GM12878 (cell line): ENCODE measurements around the gene IQUB. TPM values are rescaled to one million over a fixed set of nuclear protein-coding genes. Genes with fewer than 3 reads are reported as not detected.

Experiments used
- ATAC-seq: fragments of 200-7000 bp; cut with Tn5 transposase; 3 replicates; pipeline ENCODE4 v1.9.1; 2020; ENCODE audit warnings: mild to moderate bottlenecking, moderate library complexity
- BruUV-seq: library from RNA; stranded (reverse); fragments of 400-500 nt; replicated peaks from 2 replicates; lab custom pipeline; 2021; lab: Mats Ljungman, UMichigan
- CTCF ChIA-PET: fragments of 300-600 bp; sonication (Branson Sonifier 250); formaldehyde crosslinking; extraction: SDS; loops from one replicate; lab custom pipeline; 2021; ENCODE audit warnings: inconsistent platforms; lab: Yijun Ruan, JAX
- POLR2A ChIA-PET: fragments of 350-600 bp; formaldehyde crosslinking; extraction: SDS; loops from one replicate; lab custom pipeline; 2021; ENCODE audit warnings: inconsistent platforms; lab: Charles Lee
- RAD21 ChIA-PET: fragments of 300-600 bp; sonication (Branson Sonifier 250); formaldehyde crosslinking; loops from one replicate; lab custom pipeline; 2023; ENCODE audit warnings: antibody characterized with exemption; ENCODE audit not compliant: unreplicated experiment; lab: Charles Lee
- SMC1A ChIA-PET: fragments of 300-600 bp; sonication (Branson Sonifier 250); formaldehyde crosslinking; loops from one replicate; lab custom pipeline; 2023; ENCODE audit not compliant: unreplicated experiment, uncharacterized antibody; lab: Charles Lee
- DNase-seq: peaks from one replicate; pipeline ENCODE4 v3.0.0-alpha.2; 2011; ENCODE audit warnings: low read depth, low spot score
- FAIRE-seq: peaks from 3 replicates; lab custom pipeline; 2011; peaks lifted over from hg19 to GRCh38; lab: Jason Lieb, UNC
- H2AFZ ChIP-seq: 2 replicates; pipeline ENCODE4 v1.6.0; 2011; ENCODE audit warnings: low read depth, low read length, control low read depth; ENCODE audit not compliant: control insufficient read depth
- H3K27ac ChIP-seq: 2 replicates; pipeline ENCODE4 v1.5.1; 2011; ENCODE audit warnings: control low read depth; ENCODE audit not compliant: control insufficient read depth, insufficient read depth
- H3K27me3 ChIP-seq, 2 experiments: replicated peaks in 1 of 2; 2 replicates each; pipeline versions ENCODE4 v1.6.0 to v1.6.1; 2011; ENCODE audit warnings: low read length in 1 of 2; ENCODE audit not compliant: control insufficient read depth in 2 of 2, insufficient read depth in 2 of 2
- H3K36me3 ChIP-seq, 2 experiments: 2 replicates each; pipeline ENCODE4 v1.5.1; 2011; ENCODE audit warnings: low read length in 1 of 2; ENCODE audit not compliant: control insufficient read depth in 2 of 2, insufficient read depth in 2 of 2
- H3K4me1 ChIP-seq: 2 replicates; pipeline ENCODE4 v1.6.1; 2011; ENCODE audit warnings: mild to moderate bottlenecking, low read length, moderate library complexity, mixed read lengths; ENCODE audit not compliant: control insufficient read depth, insufficient read depth
- H3K4me2 ChIP-seq: 2 replicates; pipeline ENCODE4 v1.6.0; 2011; ENCODE audit warnings: control low read depth; ENCODE audit not compliant: control insufficient read depth, insufficient read depth
- H3K4me3 ChIP-seq: fragments of 200-600 bp; sonication (generic); 2 replicates; pipeline ENCODE4 v1.5.1; 2016
- H3K79me2 ChIP-seq: 2 replicates; pipeline ENCODE4 v1.6.0; 2011; ENCODE audit warnings: low read length; ENCODE audit not compliant: control insufficient read depth, insufficient read depth
- H3K9ac ChIP-seq: 2 replicates; pipeline ENCODE4 v1.8.0; 2011; ENCODE audit warnings: low read length, control low read depth, mixed read lengths; ENCODE audit not compliant: control insufficient read depth, insufficient read depth
- H3K9me3 ChIP-seq: replicated peaks from 3 replicates; pipeline ENCODE4 v1.5.1; 2011; ENCODE audit warnings: mild to moderate bottlenecking, low read length; ENCODE audit not compliant: control insufficient read depth, insufficient read depth
- H4K20me1 ChIP-seq: 2 replicates; pipeline ENCODE4 v1.6.0; 2011; ENCODE audit not compliant: control insufficient read depth, insufficient read depth
- ATF3 ChIP-seq: IDR thresholded peaks from 2 replicates; pipeline ENCODE4 v1.6.1; 2011; ENCODE audit warnings: low read depth, mild to moderate bottlenecking, low read length, moderate library complexity, borderline replicate concordance; ENCODE audit errors: extremely low read depth
- MAX ChIP-seq: IDR thresholded peaks from 2 replicates; pipeline ENCODE4 v1.6.1; 2012; ENCODE audit warnings: low read depth, low read length, improper control_type of control experiment
- MEF2B ChIP-seq: fragments of 450-650 bp; IDR thresholded peaks from 2 replicates; pipeline ENCODE4 v1.6.1; 2018; ENCODE audit warnings: mild to moderate bottlenecking, moderate library complexity; ENCODE audit not compliant: partially characterized antibody, poor library complexity, severe bottlenecking
- NR2C1 ChIP-seq: fragments of 450-650 bp; IDR thresholded peaks from 2 replicates; pipeline ENCODE4 v1.6.1; 2017; ENCODE audit warnings: antibody characterized with exemption, mild to moderate bottlenecking, moderate library complexity
- NR2F1 ChIP-seq: fragments of 450-650 bp; conservative IDR thresholded peaks from 2 replicates; pipeline ENCODE4 v1.6.1; 2017; ENCODE audit warnings: mild to moderate bottlenecking
- PAX5 ChIP-seq: IDR thresholded peaks from 2 replicates; pipeline ENCODE4 v1.6.1; 2011; ENCODE audit warnings: low read depth, low read length, borderline replicate concordance
- PRDM15 ChIP-seq: fragments of 450-650 bp; formaldehyde crosslinking; IDR thresholded peaks from 2 replicates; pipeline ENCODE4 v1.4.0; 2020; ENCODE audit warnings: mild to moderate bottlenecking, moderate library complexity
- TARDBP ChIP-seq: IDR thresholded peaks from 2 replicates; pipeline ENCODE4 v1.6.1; 2016; ENCODE audit warnings: borderline replicate concordance
- TCF3 ChIP-seq: IDR thresholded peaks from 2 replicates; pipeline ENCODE4 v1.6.1; 2012; ENCODE audit warnings: low read depth, mild to moderate bottlenecking, low read length, borderline replicate concordance; ENCODE audit not compliant: insufficient read depth
- TCF7 ChIP-seq: IDR thresholded peaks from 2 replicates; pipeline ENCODE4 v1.6.1; 2014; ENCODE audit warnings: antibody characterized with exemption, borderline replicate concordance
- YBX1 ChIP-seq: fragments of 450-650 bp; IDR thresholded peaks from 2 replicates; pipeline ENCODE4 v1.6.1; 2016; ENCODE audit warnings: antibody characterized with exemption
- ZBTB11 ChIP-seq: fragments of 450-650 bp; formaldehyde crosslinking; IDR thresholded peaks from 2 replicates; pipeline ENCODE4 v1.5.0; 2022; ENCODE audit warnings: mild to moderate bottlenecking, missing genetic modification characterization
- WGBS: methylation state at CpG from one replicate; pipeline ENCODE4 v1.1.6; 2016; ENCODE audit warnings: low lambda C conversion rate; ENCODE audit not compliant: insufficient replicate concordance, insufficient coverage; ENCODE audit errors: missing lambda C conversion rate; 5-methylcytosine and 5-hydroxymethylcytosine counted together
- in situ Hi-C: fragments of 300-500 bp; cut with MboI; formaldehyde crosslinking; loops from 9 replicates; pipeline ENCODE4 v1.14.3; 2018; ENCODE audit warnings: mixed read lengths
- intact Hi-C: fragments of 100-400 bp; cut with micrococcal nuclease; formaldehyde crosslinking; loops from one replicate; pipeline ENCODE4 v1.14.2; 2022; ENCODE audit not compliant: unreplicated experiment
- polyA plus RNA-seq, 11 experiments: library from polyadenylated mRNA; depleted of rRNA in 4 of 11; unstranded in 6 of 11; stranded (reverse) in 5 of 11; fragments of >200 nt; fragmentation: Nextera tagmentation in 4 of 11; fragmentation: Illumina TruSeq in 1 of 11; extraction: Ambion mirVana in 4 of 11; extraction: Trizol in 1 of 11; gene quantifications; 1 replicate in 1 of 11; 2 replicates in 10 of 11; pipeline versions ENCODE4 v1.2.1 to v1.2.3, GENCODE V29; 2011 to 2016; ENCODE audit warnings: inconsistent platforms in 2 of 11, missing spikeins in 2 of 11, low read depth in 1 of 11
- total RNA-seq, 4 experiments: library from RNA; depleted of rRNA in 3 of 4; stranded (reverse); fragments of >200 nt in 3 of 4; fragmentation: Illumina TruSeq in 1 of 4; extraction: Trizol in 1 of 4; gene quantifications; 2 replicates each; pipeline versions ENCODE4 v1.2.1 to v1.2.3, GENCODE V29; 2013 to 2021

IQUB gene
- total and polyA plus RNA-seq, 10 of the 15 experiments (the other 5 are each of a cell fraction or from before 2014, with no cell fraction given): 0.04 to 0.08 TPM; not detected in 8

- no peak for ATAC-seq
- WGBS: 27% methylated on average over 1 of the region's 1 CpG
- intact Hi-C loops: loop anchor here (10.0 kb wide), 1 partner anchor 77 kb away; no protein-coding TSS in a partner anchor
- Histone ChIP-seq H3K4me1 (no peaks in the 10 kb centered on the region), H4K20me1 (no peaks in the 10 kb centered on the region), H2AFZ (no peak overlapping the region), H3K27ac (no peak overlapping the region), H3K9ac (no peak overlapping the region), H3K9me3 (no peaks in the 10 kb centered on the region), H3K27me3 (no peaks in the 10 kb centered on the region; a peak in 1 of 4 replicates), H3K4me3 (no peak overlapping the region), H3K36me3 (no peaks in the 10 kb centered on the region), H3K79me2 (no peaks in the 10 kb centered on the region), H3K4me2 (no peak overlapping the region)
- no peak for FAIRE-seq
- DNase-seq: no peak
- ChIA-PET SMC1A (no interaction called here), RAD21 (no interaction called here), CTCF (interaction anchor here (1.2 kb wide), 1 partner anchor 9 kb away, joined by 3 read pairs; no protein-coding TSS in a partner anchor), POLR2A (no interaction called here)
- TF ChIP-seq ATF3 (no peak), PAX5 (no peak), TCF3 (no peak), PRDM15 (CRISPR knock-in tag) (no peak), MAX (no peak), ZBTB11 (no peak), TARDBP (no peak), NR2F1 (no peak), YBX1 (no peak), TCF7 (no peak), NR2C1 (no peak), MEF2B (no peak)
- in situ Hi-C loops: no loop called here
- no TSS peak for BruUV-seq
Measured at GRCh38 chr7:123571684-123572083, 37.3 kb upstream of the IQUB start.
